ENCODE data around the gene PPP6R2. TPM values are rescaled to one million over a fixed set of nuclear protein-coding genes. Genes with fewer than 3 reads are reported as not detected.

PPP6R2 gene
- total RNA-seq, 1 donor: 27.5 TPM

GRCh38 chr22:50471962-50472361 is 128.8 kb downstream of the PPP6R2 start:
- peaks cover 65% of the 10 kb centered on the region for H3K4me1 ChIP-seq (ENCODE audit: insufficient read depth, low read length)
- H3K27me3 ChIP-seq (ENCODE audit: insufficient read depth, low read length): no peaks in the 10 kb centered on the region
- H3K9me3 ChIP-seq (ENCODE audit: low read depth, low read length): no peaks in the 10 kb centered on the region
- no peak overlapping the region for H3K4me3 ChIP-seq (ENCODE audit: low read length)

GRCh38 chr22:50473088-50473487 is 130.0 kb downstream of the PPP6R2 start:
- no peak overlapping the region for H3K4me3 ChIP-seq (ENCODE audit: low read length)
- H3K9me3 ChIP-seq (ENCODE audit: low read depth, low read length): no peaks in the 10 kb centered on the region
- peaks cover 65% of the 10 kb centered on the region for H3K4me1 ChIP-seq (ENCODE audit: insufficient read depth, low read length)
- no peaks in the 10 kb centered on the region for H3K27me3 ChIP-seq (ENCODE audit: insufficient read depth, low read length)

GRCh38 chr22:50473855-50474671 is 130.9 kb downstream of the PPP6R2 start:
- Histone ChIP-seq H3K9me3 (ENCODE audit: low read depth, low read length) (no peaks in the 10 kb centered on the region), H3K4me3 (ENCODE audit: low read length) (peak overlapping the region; percentile 55), H3K27me3 (ENCODE audit: insufficient read depth, low read length) (no peaks in the 10 kb centered on the region), H3K4me1 (ENCODE audit: insufficient read depth, low read length) (peaks cover 57% of the 10 kb centered on the region)

GRCh38 chr22:50474710-50475651 is 131.9 kb downstream of the PPP6R2 start, which contains the start of gene SBF1:
Gene SBF1, minus strand, starts transcription at chr22:50475035. Its CDS starts 195 bp downstream, at chr22:50474840.
- Histone ChIP-seq H3K4me1 (ENCODE audit: insufficient read depth, low read length) (peaks cover 48% of the 10 kb centered on the region), H3K9me3 (ENCODE audit: low read depth, low read length) (no peaks in the 10 kb centered on the region), H3K27me3 (ENCODE audit: insufficient read depth, low read length) (peaks cover 3% of the 10 kb centered on the region), H3K4me3 (ENCODE audit: low read length) (peak within 1 kb of the TSS; percentile 55)

GRCh38 chr22:50475652-50476002 is 132.5 kb downstream of the PPP6R2 start:
- Histone ChIP-seq H3K9me3 (ENCODE audit: low read depth, low read length) (no peaks in the 10 kb centered on the region), H3K27me3 (ENCODE audit: insufficient read depth, low read length) (peaks cover 8% of the 10 kb centered on the region), H3K4me1 (ENCODE audit: insufficient read depth, low read length) (peaks cover 42% of the 10 kb centered on the region), H3K4me3 (ENCODE audit: low read length) (no peak overlapping the region)

- Histone ChIP-seq H3K9me3 (ENCODE audit: low read depth, low read length) (no peaks in the 10 kb centered on the region), H3K4me1 (ENCODE audit: insufficient read depth, low read length) (peaks cover 35% of the 10 kb centered on the region), H3K4me3 (ENCODE audit: low read length) (no peak overlapping the region), H3K27me3 (ENCODE audit: insufficient read depth, low read length) (peaks cover 8% of the 10 kb centered on the region)
Measured at GRCh38 chr22:50476868-50477267, 133.7 kb downstream of the PPP6R2 start.

GRCh38 chr22:50477923-50478322 is 134.8 kb downstream of the PPP6R2 start:
- H3K4me1 ChIP-seq (ENCODE audit: insufficient read depth, low read length): peaks cover 31% of the 10 kb centered on the region
- no peaks in the 10 kb centered on the region for H3K9me3 ChIP-seq (ENCODE audit: low read depth, low read length)
- no peak overlapping the region for H3K4me3 ChIP-seq (ENCODE audit: low read length)
- H3K27me3 ChIP-seq (ENCODE audit: insufficient read depth, low read length): peaks cover 11% of the 10 kb centered on the region

GRCh38 chr22:50479721-50480120 is 136.6 kb downstream of the PPP6R2 start:
- Histone ChIP-seq H3K4me1 (ENCODE audit: insufficient read depth, low read length) (peaks cover 18% of the 10 kb centered on the region), H3K9me3 (ENCODE audit: low read depth, low read length) (no peaks in the 10 kb centered on the region), H3K4me3 (ENCODE audit: low read length) (no peak overlapping the region), H3K27me3 (ENCODE audit: insufficient read depth, low read length) (peaks cover 11% of the 10 kb centered on the region)

- Histone ChIP-seq H3K9me3 (ENCODE audit: low read depth, low read length) (no peaks in the 10 kb centered on the region), H3K4me1 (ENCODE audit: insufficient read depth, low read length) (peaks cover 12% of the 10 kb centered on the region), H3K27me3 (ENCODE audit: insufficient read depth, low read length) (peaks cover 11% of the 10 kb centered on the region), H3K4me3 (ENCODE audit: low read length) (peak overlapping the region; percentile 30)
Measured at GRCh38 chr22:50481045-50481439, 137.9 kb downstream of the PPP6R2 start.

- H3K9me3 ChIP-seq (ENCODE audit: low read depth, low read length): no peaks in the 10 kb centered on the region
- H3K27me3 ChIP-seq (ENCODE audit: insufficient read depth, low read length): peaks cover 11% of the 10 kb centered on the region
- peak within 1 kb of the TSS; percentile 30 for H3K4me3 ChIP-seq (ENCODE audit: low read length)
- H3K4me1 ChIP-seq (ENCODE audit: insufficient read depth, low read length): peaks cover 12% of the 10 kb centered on the region
Measured at GRCh38 chr22:50481440-50482106, 138.4 kb downstream of the PPP6R2 start, which contains the start of gene ADM2. Gene ADM2, plus strand, starts transcription at chr22:50481543. Its CDS starts 305 bp downstream, at chr22:50481848.

- H3K27me3 ChIP-seq (ENCODE audit: insufficient read depth, low read length): peaks cover 11% of the 10 kb centered on the region
- H3K4me1 ChIP-seq (ENCODE audit: insufficient read depth, low read length): peaks cover 12% of the 10 kb centered on the region
- no peaks in the 10 kb centered on the region for H3K9me3 ChIP-seq (ENCODE audit: low read depth, low read length)
- no peak overlapping the region for H3K4me3 ChIP-seq (ENCODE audit: low read length)
Measured at GRCh38 chr22:50482107-50483074, 139.3 kb downstream of the PPP6R2 start.

GRCh38 chr22:50483106-50483505 is 140.0 kb downstream of the PPP6R2 start:
- Histone ChIP-seq H3K4me3 (ENCODE audit: low read length) (no peak overlapping the region), H3K9me3 (ENCODE audit: low read depth, low read length) (no peaks in the 10 kb centered on the region), H3K27me3 (ENCODE audit: insufficient read depth, low read length) (peaks cover 11% of the 10 kb centered on the region), H3K4me1 (ENCODE audit: insufficient read depth, low read length) (peaks cover 12% of the 10 kb centered on the region)

GRCh38 chr22:50483556-50483955 is 140.4 kb downstream of the PPP6R2 start:
- H3K9me3 ChIP-seq (ENCODE audit: low read depth, low read length): no peaks in the 10 kb centered on the region
- H3K4me1 ChIP-seq (ENCODE audit: insufficient read depth, low read length): peaks cover 12% of the 10 kb centered on the region
- H3K27me3 ChIP-seq (ENCODE audit: insufficient read depth, low read length): peaks cover 11% of the 10 kb centered on the region
- no peak overlapping the region for H3K4me3 ChIP-seq (ENCODE audit: low read length)

All from mononuclear cell (primary cell).